Measurements from ENCODE around the gene SMARCD3. TPM values are rescaled to one million over a fixed set of nuclear protein-coding genes. Genes with fewer than 3 reads are reported as not detected.

SMARCD3 gene
- total RNA-seq, 1 experiment from 2014 or later, result 30.3 TPM

DNA sequence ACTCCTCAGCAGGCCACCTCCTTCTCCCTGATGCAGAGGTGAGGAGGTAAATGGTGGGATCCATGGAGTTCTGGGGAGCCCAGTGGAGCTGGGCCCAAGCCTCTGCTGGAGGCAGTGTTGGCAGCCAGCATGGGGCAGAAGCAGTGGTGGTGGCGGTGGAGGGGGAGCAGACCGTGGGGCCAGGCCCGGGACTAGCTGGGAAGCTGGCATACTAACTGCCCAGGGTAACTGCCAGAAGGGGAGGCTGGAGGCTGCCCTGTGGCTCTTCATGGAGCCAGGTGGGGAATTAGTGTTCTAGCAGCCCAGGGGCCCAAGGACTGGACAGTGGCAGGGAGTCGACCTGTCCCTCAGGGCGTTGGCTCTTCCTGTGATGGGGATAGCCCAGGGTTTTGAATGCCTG lies 16.1 kb upstream of the SMARCD3 start (continued):
- TF ChIP-seq REST (IDR thresholded peaks at IDR 0.05; ENCODE audit: low read depth) (no peak), CEBPB (IDR thresholded peaks at IDR 0.05; ENCODE audit: low read depth) (no peak), SRF (IDR thresholded peaks at IDR 0.05; ENCODE audit: low read depth) (no peak)

- ChIA-PET RAD21 (ENCODE audit: low non-redundant PET in 1 of 2, low total read pairs in 2 of 2, uncharacterized antibody in 2 of 2, unreplicated experiment in 2 of 2) (no interaction called here), POLR2A (no interaction called here), CTCF (interaction anchor here (1.1 kb wide), 1 partner anchor 17 kb away, joined by 5 read pairs; no protein-coding TSS in a partner anchor)
- TF ChIP-seq, protein P1, sequence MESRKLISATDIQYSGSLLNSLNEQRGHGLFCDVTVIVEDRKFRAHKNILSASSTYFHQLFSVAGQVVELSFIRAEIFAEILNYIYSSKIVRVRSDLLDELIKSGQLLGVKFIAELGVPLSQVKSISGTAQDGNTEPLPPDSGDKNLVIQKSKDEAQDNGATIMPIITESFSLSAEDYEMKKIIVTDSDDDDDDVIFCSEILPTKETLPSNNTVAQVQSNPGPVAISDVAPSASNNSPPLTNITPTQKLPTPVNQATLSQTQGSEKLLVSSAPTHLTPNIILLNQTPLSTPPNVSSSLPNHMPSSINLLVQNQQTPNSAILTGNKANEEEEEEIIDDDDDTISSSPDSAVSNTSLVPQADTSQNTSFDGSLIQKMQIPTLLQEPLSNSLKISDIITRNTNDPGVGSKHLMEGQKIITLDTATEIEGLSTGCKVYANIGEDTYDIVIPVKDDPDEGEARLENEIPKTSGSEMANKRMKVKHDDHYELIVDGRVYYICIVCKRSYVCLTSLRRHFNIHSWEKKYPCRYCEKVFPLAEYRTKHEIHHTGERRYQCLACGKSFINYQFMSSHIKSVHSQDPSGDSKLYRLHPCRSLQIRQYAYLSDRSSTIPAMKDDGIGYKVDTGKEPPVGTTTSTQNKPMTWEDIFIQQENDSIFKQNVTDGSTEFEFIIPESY (IDR thresholded peaks at IDR 0.05; ENCODE audit: extremely low read depth, insufficient replicate concordance, low read length), result no peak
- TF ChIP-seq ATF3 (IDR thresholded peaks at IDR 0.05) (no peak), CEBPB (IDR thresholded peaks at IDR 0.05; ENCODE audit: low read depth) (no peak), RAD21 (IDR thresholded peaks at IDR 0.05; ENCODE audit: low read depth) (no peak), SRF (IDR thresholded peaks at IDR 0.05; ENCODE audit: low read depth) (no peak), ZFX (IDR thresholded peaks at IDR 0.05) (no peak)
- H3K4me1 ChIP-seq (ENCODE audit: control insufficient read depth in 1 of 2, insufficient read depth in 2 of 2, low read length in 2 of 2), result no peaks in the 10 kb centered on the region
- ATAC-seq (no peak), DNase-seq (ENCODE audit: low read depth, low spot score) (no peak)
- no peak overlapping the region for H3K9ac ChIP-seq (ENCODE audit: low read length)
- no peaks in the 10 kb centered on the region for H3K27me3 ChIP-seq (ENCODE audit: insufficient read depth, low read length)
- no peak overlapping the region for H2AFZ ChIP-seq (ENCODE audit: low read depth, low read length, poor library complexity, severe bottlenecking)
- no peak overlapping the region for H3K4me2 ChIP-seq (ENCODE audit: low read length)
- no peak overlapping the region for H3K27ac ChIP-seq (ENCODE audit: low read depth, low read length)
- H3K9me2 ChIP-seq (ENCODE audit: insufficient read depth), result no peaks in the 10 kb centered on the region
- no peaks in the 10 kb centered on the region for H3K36me3 ChIP-seq (ENCODE audit: control insufficient read depth in 1 of 2, insufficient read depth in 2 of 2, low read length in 2 of 2)
- no peak overlapping the region for H3K4me3 ChIP-seq (replicated peaks in 1 of 2; ENCODE audit: low read depth in 1 of 2, low read length in 2 of 2)
- no TSS peak for BruUV-seq (replicated peaks)
- no peaks in the 10 kb centered on the region for H3K79me2 ChIP-seq (ENCODE audit: insufficient read depth, low read length)
- H3K9me3 ChIP-seq (ENCODE audit: control insufficient read depth in 1 of 2, insufficient read depth in 1 of 2, low read depth in 1 of 2, low read length in 2 of 2), result no peaks in the 10 kb centered on the region
- intact Hi-C loops (cut with micrococcal nuclease), result no loop called here
- no peaks in the 10 kb centered on the region for H4K20me1 ChIP-seq (ENCODE audit: insufficient read depth)
Measured at GRCh38 chr7:151261529-151261928, 13.0 kb upstream of the SMARCD3 start.
